Measurements from ENCODE around the gene ZC3H7B. TPM values are rescaled to one million over a fixed set of nuclear protein-coding genes. Genes with fewer than 3 reads are reported as not detected.

The ZC3H7B gene
- polyA plus RNA-seq, 2 of the 4 experiments (the other 2 are of a cell fraction), result 12.4 to 22.8 TPM

- Histone ChIP-seq H3K9me3 (no peaks in the 10 kb centered on the region), H3K4me2 (peak within 1 kb of the TSS; percentile 88), H3K4me1 (peaks cover 52% of the 10 kb centered on the region), H3K4me3 (peak within 1 kb of the TSS; percentile 97), H3K27ac (peak within 1 kb of the TSS; percentile 93 to 96)
- POLR2A ChIA-PET, result interaction anchor here (0.6 to 1.4 kb wide), 6 partner anchors 15 to 429 kb away, joined by 4 to 11 read pairs (median 4); partner anchors contain the start of genes ST13, TEF, XPNPEP3 and ZC3H7B
- peak; percentile 95 to 97 for ATAC-seq
- peak; percentile 92 to 96 for DNase-seq (ENCODE audit: low read depth in 1 of 2, low spot score in 1 of 2)
- peak; percentile 23 for FAIRE-seq
- CTCF ChIA-PET, result interaction anchor here (1.1 to 1.7 kb wide), 2 partner anchors 11 to 16 kb away, joined by 4 to 6 read pairs; partner anchors contain the start of gene ZC3H7B
- WGBS (ENCODE audit: missing lambda C conversion rate), result 2% methylated on average over 5 of the region's 77 CpGs
- 0 out of 2 replicates have a peak, but pooled peaks have one; percentile 43 for TF ChIP-seq ATOH8 (CRISPR knock-in tag; IDR thresholded peaks at IDR 0.05; ENCODE audit: low read depth)
- TF ChIP-seq CHD4 (IDR thresholded peaks at IDR 0.05; ENCODE audit: borderline replicate concordance), result no peak
- TF ChIP-seq USF2 (IDR thresholded peaks at IDR 0.05), result no peak
- TF ChIP-seq PBX3 (IDR thresholded peaks at IDR 0.05), result no peak
- peak; percentile 72 for TF ChIP-seq POLR2A (IDR thresholded peaks at IDR 0.05; ENCODE audit: low read length)
- TF ChIP-seq HDAC2 (IDR thresholded peaks at IDR 0.05), result no peak
- TF ChIP-seq ELK1 (IDR thresholded peaks at IDR 0.05; ENCODE audit: low read depth, low read length), result no peak
- TF ChIP-seq HES2 (IDR thresholded peaks at IDR 0.05), result no peak
- no peak for TF ChIP-seq BHLHE40 (IDR thresholded peaks at IDR 0.05; ENCODE audit: low read depth, low read length)
- no peak for TF ChIP-seq EHMT2 (IDR thresholded peaks at IDR 0.05; ENCODE audit: low read depth)
- peak; percentile 55; the same call in 1 of the 2 replicates for TF ChIP-seq E2F6 (IDR thresholded peaks at IDR 0.05; ENCODE audit: borderline replicate concordance, low read depth)
- no peak for TF ChIP-seq CBX2 (IDR thresholded peaks at IDR 0.05; ENCODE audit: borderline replicate concordance, low read depth)
- TF ChIP-seq FOSL2 (IDR thresholded peaks at IDR 0.05), result no peak
- TF ChIP-seq FOSL2 (CRISPR knock-in tag; IDR thresholded peaks at IDR 0.05), result no peak
- TF ChIP-seq SMC3 (IDR thresholded peaks at IDR 0.05), result no peak
- no peak for TF ChIP-seq RFX5 (IDR thresholded peaks at IDR 0.05)
- peak; percentile 30; the same call in 1 of the 2 replicates for TF ChIP-seq PHF8 (IDR thresholded peaks at IDR 0.05; ENCODE audit: borderline replicate concordance, low read depth)
- TF ChIP-seq TFCP2L1 (CRISPR knock-in tag; IDR thresholded peaks at IDR 0.05), result 0 out of 2 replicates have a peak, but pooled peaks have one; percentile 54
- no peak for TF ChIP-seq SREBF2 (IDR thresholded peaks at IDR 0.05)
- no peak for TF ChIP-seq CEBPB (IDR thresholded peaks at IDR 0.05)
- TF ChIP-seq FOSB (CRISPR knock-in tag; IDR thresholded peaks at IDR 0.05), result no peak
- no peak for TF ChIP-seq NR3C1 (IDR thresholded peaks at IDR 0.05)
- TF ChIP-seq MAFK (IDR thresholded peaks at IDR 0.05; ENCODE audit: partially characterized antibody), result peak; percentile 40
- TF ChIP-seq MAZ (IDR thresholded peaks at IDR 0.05; ENCODE audit: borderline replicate concordance, low read depth, low read length), result peak; percentile 81; the same call in 1 of the 2 replicates
- TF ChIP-seq GATA3 (IDR thresholded peaks at IDR 0.05; ENCODE audit: borderline replicate concordance), result no peak
- no peak; the same call in 1 of the 2 replicates for TF ChIP-seq KDM1A (IDR thresholded peaks at IDR 0.05; ENCODE audit: low read depth)
- peak; percentile 89 for TF ChIP-seq MAX (IDR thresholded peaks at IDR 0.05)
- TF ChIP-seq HOXB13 (CRISPR knock-in tag; IDR thresholded peaks at IDR 0.05; ENCODE audit: low read depth), result no peak
- no peak for TF ChIP-seq ZNF302 (CRISPR knock-in tag; IDR thresholded peaks at IDR 0.05)
- no peak for TF ChIP-seq EP300 (IDR thresholded peaks at IDR 0.05)
- TF ChIP-seq RAD21 (conservative IDR thresholded peaks at IDR 0.05 in 1 of 2, IDR thresholded peaks at IDR 0.05 in 1 of 2), result 0 out of 5 replicates have a peak, but pooled peaks of 1 of the 2 experiments have one; percentile 14
- no peak for TF ChIP-seq NPAS2 (CRISPR knock-in tag; IDR thresholded peaks at IDR 0.05; ENCODE audit: borderline replicate concordance)
- TF ChIP-seq MYC (IDR thresholded peaks at IDR 0.05; ENCODE audit: borderline replicate concordance, low read length), result 0 out of 2 replicates have a peak, but pooled peaks have one; percentile 23
- TF ChIP-seq CHD2 (IDR thresholded peaks at IDR 0.05; ENCODE audit: low read length, partially characterized antibody), result no peak
- TF ChIP-seq HOXA7 (CRISPR knock-in tag; IDR thresholded peaks at IDR 0.05), result no peak
Observed at GRCh38 chr22:41285820-41286638, 15.3 kb upstream of the ZC3H7B start, which contains the start of gene RANGAP1. RANGAP1 (minus strand) TSS chr22:41286187; CDS start chr22:41281044, 5,143 bp downstream.

Measured in A549 (cell line).